Gastroesophageal sphincter (tissue), 4 donors: ENCODE data around the gene XPO6. TPM values are rescaled to one million over a fixed set of nuclear protein-coding genes. Genes with fewer than 3 reads are reported as not detected.

Source experiments
- ATAC-seq: fragments of 150-250 bp; one replicate; pipeline ENCODE4 v1.9.1; 2016; ENCODE audit warnings: mild to moderate bottlenecking, moderate library complexity
- H3K27ac ChIP-seq, 4 donors: fragments of 200-600 bp; sonication (generic) in 3 of 4; 1 replicate in 3 of 4; 2 replicates in 1 of 4; pipeline ENCODE4 v1.5.1; 2016 to 2019
- H3K27me3 ChIP-seq: fragments of 200-600 bp; sonication (generic); one replicate; pipeline ENCODE4 v1.5.1; 2019
- H3K36me3 ChIP-seq, 2 donors: fragments of 200-600 bp; sonication (generic); one replicate each; pipeline ENCODE4 v1.5.1; 2019; ENCODE audit warnings: control low read depth in 1 of 2
- H3K4me1 ChIP-seq, 3 donors: fragments of 200-600 bp; sonication (generic); 1 replicate in 2 of 3; 2 replicates in 1 of 3; pipeline ENCODE4 v1.5.1; 2016 to 2019; ENCODE audit warnings: control low read depth in 2 of 3
- H3K4me3 ChIP-seq, 2 donors: fragments of 200-600 bp; sonication (generic); one replicate each; pipeline ENCODE4 v1.5.1; 2019; ENCODE audit warnings: mild to moderate bottlenecking in 1 of 2, moderate library complexity in 1 of 2
- H3K9me3 ChIP-seq, 3 donors: fragments of 200-600 bp; sonication (generic); one replicate each; pipeline ENCODE4 v1.5.1; 2017 to 2019; ENCODE audit warnings: control low read depth in 2 of 3
- EP300 ChIP-seq: sonication (generic); formaldehyde crosslinking; IDR thresholded peaks from one replicate; pipeline ENCODE4 v1.6.1; 2017; ENCODE audit warnings: antibody characterized with exemption, mild to moderate bottlenecking
- POLR2A ChIP-seq, 2 donors: fragments of 450-650 bp; IDR thresholded peaks; one replicate each; pipeline ENCODE4 v1.6.1; 2017; ENCODE audit warnings: antibody characterized with exemption in 2 of 2, mild to moderate bottlenecking in 2 of 2, moderate library complexity in 1 of 2
- POLR2AphosphoS5 ChIP-seq: sonication (generic); formaldehyde crosslinking; IDR thresholded peaks from one replicate; pipeline ENCODE4 v1.6.1; 2017; ENCODE audit warnings: antibody characterized with exemption
- WGBS, 2 donors: methylation state at CpG; one replicate each; pipeline ENCODE4 v1.1.5; 2018; ENCODE audit warnings: low coverage in 1 of 2; 5-methylcytosine and 5-hydroxymethylcytosine counted together
- total RNA-seq, 4 donors: library from RNA; depleted of rRNA; stranded (reverse); fragments of >200 nt; gene quantifications; one replicate each; pipeline ENCODE4 v1.1.0, GENCODE V29; 2016
- TF ChIP-seq, protein P1 (sequence below), 4 experiments: fragments of 200-600 bp in 2 of 4; fragments of 450-650 bp in 2 of 4; sonication (generic) in 1 of 4; IDR thresholded peaks; one replicate each; pipeline ENCODE4 v1.5.1; 2017 to 2019; ENCODE audit warnings: antibody characterized with exemption in 4 of 4, mild to moderate bottlenecking in 2 of 4, moderate library complexity in 2 of 4

XPO6 gene
- total RNA-seq, 4 donors from 2014 or later, result 35.3 to 80.2 (median 66.8) TPM

DNA sequence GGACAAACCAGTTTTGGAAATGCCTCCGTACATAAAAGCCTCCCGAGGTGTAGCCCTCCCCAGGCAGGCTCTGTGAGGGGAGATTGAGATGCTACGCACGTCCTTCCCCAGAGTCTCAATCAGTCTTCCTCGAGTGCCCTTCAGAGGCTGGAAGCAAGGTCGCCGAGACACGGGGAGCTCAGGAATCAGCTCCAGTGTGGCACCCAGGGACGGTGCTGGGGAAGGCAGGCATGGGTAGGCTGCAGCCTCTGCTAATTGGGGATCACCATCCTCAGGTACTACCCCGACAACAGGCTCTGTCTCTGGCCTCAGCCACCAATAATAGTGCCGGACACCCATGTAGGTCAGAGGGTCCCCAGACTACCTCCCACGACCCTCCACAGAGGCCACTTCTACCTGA lies 120.1 kb downstream of the XPO6 start:
- TF ChIP-seq POLR2A (IDR thresholded peaks at IDR 0.05) (no peak), POLR2AphosphoS5 (no peak), EP300 (no peak)
- TF ChIP-seq, protein P1, sequence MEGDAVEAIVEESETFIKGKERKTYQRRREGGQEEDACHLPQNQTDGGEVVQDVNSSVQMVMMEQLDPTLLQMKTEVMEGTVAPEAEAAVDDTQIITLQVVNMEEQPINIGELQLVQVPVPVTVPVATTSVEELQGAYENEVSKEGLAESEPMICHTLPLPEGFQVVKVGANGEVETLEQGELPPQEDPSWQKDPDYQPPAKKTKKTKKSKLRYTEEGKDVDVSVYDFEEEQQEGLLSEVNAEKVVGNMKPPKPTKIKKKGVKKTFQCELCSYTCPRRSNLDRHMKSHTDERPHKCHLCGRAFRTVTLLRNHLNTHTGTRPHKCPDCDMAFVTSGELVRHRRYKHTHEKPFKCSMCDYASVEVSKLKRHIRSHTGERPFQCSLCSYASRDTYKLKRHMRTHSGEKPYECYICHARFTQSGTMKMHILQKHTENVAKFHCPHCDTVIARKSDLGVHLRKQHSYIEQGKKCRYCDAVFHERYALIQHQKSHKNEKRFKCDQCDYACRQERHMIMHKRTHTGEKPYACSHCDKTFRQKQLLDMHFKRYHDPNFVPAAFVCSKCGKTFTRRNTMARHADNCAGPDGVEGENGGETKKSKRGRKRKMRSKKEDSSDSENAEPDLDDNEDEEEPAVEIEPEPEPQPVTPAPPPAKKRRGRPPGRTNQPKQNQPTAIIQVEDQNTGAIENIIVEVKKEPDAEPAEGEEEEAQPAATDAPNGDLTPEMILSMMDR (IDR thresholded peaks at IDR 0.05), result no peak
- Histone ChIP-seq H3K4me3 (no peak overlapping the region), H3K27me3 (no peaks in the 10 kb centered on the region), H3K9me3 (no peaks in the 10 kb centered on the region), H3K36me3 (peaks cover 0 to 16% of the 10 kb centered on the region in 2 donors), H3K27ac (no peak overlapping the region), H3K4me1 (no peaks in the 10 kb centered on the region)
- no peak for ATAC-seq
- 80% methylated on average over 1 of the region's 12 CpGs; no CpG with 5 or more reads in 1 of the 2 donors for WGBS, 2 donors

DNA sequence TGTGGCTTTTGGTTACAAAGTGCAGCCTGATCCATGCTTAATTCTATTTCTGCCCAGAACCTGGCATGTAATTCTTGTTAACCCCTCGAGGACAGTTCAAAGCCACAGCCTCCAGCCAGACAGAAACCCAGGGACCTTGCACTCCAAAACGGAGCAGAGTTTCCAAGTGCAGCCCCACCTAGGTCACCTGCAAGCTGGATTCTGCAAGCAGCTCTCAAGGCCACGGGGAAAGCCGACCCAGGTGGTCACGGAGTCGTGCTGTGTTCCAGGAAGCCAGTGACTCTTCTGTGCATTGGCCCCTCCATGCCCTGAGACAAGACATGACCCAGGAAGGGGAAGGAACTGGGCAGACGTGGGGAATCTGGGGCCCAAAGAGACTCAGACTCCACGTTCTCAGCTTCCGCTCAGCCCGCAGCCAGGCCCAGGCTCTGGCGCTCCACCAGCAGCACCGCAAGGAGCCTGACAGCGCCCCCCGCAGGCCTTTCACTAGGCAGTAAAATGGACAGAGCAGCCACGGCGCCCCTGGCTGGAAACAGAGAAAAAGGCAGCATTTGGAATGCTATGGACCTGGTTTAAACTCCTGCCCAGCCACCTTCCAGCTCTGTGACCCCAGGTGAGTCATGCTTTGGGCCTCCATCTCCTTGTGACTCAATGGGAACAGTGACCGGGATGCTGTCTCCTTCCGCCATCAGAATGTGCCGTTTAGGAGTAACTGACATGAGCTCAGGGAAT lies 121.0 kb downstream of the XPO6 start:
- Histone ChIP-seq H3K27me3 (no peaks in the 10 kb centered on the region), H3K9me3 (no peaks in the 10 kb centered on the region), H3K27ac (no peak overlapping the region), H3K4me1 (no peaks in the 10 kb centered on the region), H3K4me3 (no peak overlapping the region), H3K36me3 (peaks cover 0 to 7% of the 10 kb centered on the region in 2 donors)
- WGBS, 2 donors, result 70% methylated on average over 2 of the region's 19 CpGs; no CpG with 5 or more reads in 1 of the 2 donors
- ATAC-seq, result no peak
- TF ChIP-seq, protein P1 (IDR thresholded peaks at IDR 0.05), result no peak

DNA sequence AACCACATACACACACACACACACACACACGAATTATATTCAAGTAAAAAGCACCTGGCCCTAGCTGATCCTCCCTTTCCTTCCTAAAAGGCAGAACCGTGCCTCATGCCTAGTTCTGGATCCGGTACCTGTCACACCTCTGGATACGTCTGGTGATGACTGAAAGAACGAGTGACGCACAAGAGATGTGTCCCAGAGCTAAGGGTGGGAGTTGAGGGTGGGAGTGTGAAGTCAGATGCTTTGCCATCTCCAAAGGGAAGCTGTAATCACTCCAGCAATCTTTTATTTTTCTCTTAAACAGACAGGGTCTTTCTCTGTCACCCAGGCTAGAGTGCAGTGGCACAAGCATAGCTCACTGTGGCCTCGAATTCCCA lies 121.8 kb downstream of the XPO6 start:
- TF ChIP-seq POLR2A (IDR thresholded peaks at IDR 0.05) (no peak), EP300 (no peak), POLR2AphosphoS5 (no peak)
- TF ChIP-seq, protein P1 (IDR thresholded peaks at IDR 0.05), result no peak
- H3K4me3 ChIP-seq, result no peak overlapping the region
- no peak overlapping the region for H3K27ac ChIP-seq
- ATAC-seq, result no peak
- no peaks in the 10 kb centered on the region for H3K9me3 ChIP-seq
- no peaks in the 10 kb centered on the region for H3K4me1 ChIP-seq
- H3K36me3 ChIP-seq, result peaks cover 0 to 4% of the 10 kb centered on the region in 2 donors
- no peaks in the 10 kb centered on the region for H3K27me3 ChIP-seq
- 50 to 91% methylated on average over 3 to 5 of the region's 7 CpGs for WGBS, 2 donors

DNA sequence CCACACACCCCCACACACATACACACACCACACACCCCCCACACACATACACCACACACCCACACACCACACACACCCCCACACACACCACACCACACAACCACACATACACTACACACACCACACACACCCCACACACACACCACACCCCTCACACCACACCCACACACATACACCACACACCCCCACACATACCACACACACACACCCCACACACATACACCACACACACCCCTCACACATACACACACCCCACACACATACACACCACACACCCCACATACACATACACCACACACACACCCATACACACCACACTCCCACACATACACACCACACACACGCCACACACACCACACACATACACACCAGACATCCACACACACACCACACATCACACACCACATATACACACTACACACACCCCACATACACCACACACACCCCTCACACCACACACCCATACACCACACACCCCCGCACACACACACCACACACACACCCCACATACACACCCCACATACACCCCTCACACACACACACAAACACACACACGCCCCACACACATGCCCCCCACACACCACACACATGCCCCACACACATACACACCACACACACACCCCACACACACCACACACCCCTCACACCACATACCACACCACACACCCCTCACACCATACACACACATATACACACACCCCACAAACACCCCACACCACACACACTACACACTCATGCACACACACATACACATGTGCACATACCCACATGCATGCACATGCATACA lies 122.4 kb downstream of the XPO6 start:
- no peak for ATAC-seq
- Histone ChIP-seq H3K9me3 (no peaks in the 10 kb centered on the region), H3K27me3 (no peaks in the 10 kb centered on the region), H3K4me1 (no peaks in the 10 kb centered on the region), H3K4me3 (no peak overlapping the region), H3K27ac (no peak overlapping the region), H3K36me3 (peaks cover 0 to 4% of the 10 kb centered on the region in 2 donors)
- WGBS, 2 donors, result 64 to 85% methylated on average over 2 of the region's 3 CpGs
- TF ChIP-seq, protein P1 (IDR thresholded peaks at IDR 0.05), result no peak
- TF ChIP-seq POLR2AphosphoS5, result no peak
- no peak for TF ChIP-seq POLR2A (IDR thresholded peaks at IDR 0.05)
- TF ChIP-seq EP300, result no peak
